ENCODE data around the gene CXCR3.
"Not testable (repeated sequence)": the region's sequence is repeated elsewhere in the genome, so short reads cannot be mapped to it uniquely, and the experiment has no call there.

Gene CXCR3

DNA sequence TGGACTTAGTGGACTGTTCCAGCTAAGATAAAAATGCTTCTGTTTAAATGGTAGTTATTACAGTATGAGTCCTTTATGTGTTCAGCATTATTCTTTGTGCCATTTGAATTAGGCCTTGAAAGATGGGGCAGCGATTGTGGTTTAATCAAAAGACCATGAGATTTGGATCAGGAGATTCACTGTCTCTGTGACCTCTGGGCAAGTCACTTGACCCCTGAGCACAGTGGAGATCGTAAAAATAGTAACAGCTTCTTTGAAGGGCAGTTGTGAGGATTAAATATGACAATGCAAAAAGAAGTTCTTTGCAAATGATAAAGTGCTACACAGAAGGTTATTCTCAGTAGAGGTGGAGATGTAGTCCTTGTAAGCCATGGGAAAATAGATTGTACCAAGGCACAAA, 10.8 kb downstream of the CXCR3 start:
- no peak for DNase-seq

DNA sequence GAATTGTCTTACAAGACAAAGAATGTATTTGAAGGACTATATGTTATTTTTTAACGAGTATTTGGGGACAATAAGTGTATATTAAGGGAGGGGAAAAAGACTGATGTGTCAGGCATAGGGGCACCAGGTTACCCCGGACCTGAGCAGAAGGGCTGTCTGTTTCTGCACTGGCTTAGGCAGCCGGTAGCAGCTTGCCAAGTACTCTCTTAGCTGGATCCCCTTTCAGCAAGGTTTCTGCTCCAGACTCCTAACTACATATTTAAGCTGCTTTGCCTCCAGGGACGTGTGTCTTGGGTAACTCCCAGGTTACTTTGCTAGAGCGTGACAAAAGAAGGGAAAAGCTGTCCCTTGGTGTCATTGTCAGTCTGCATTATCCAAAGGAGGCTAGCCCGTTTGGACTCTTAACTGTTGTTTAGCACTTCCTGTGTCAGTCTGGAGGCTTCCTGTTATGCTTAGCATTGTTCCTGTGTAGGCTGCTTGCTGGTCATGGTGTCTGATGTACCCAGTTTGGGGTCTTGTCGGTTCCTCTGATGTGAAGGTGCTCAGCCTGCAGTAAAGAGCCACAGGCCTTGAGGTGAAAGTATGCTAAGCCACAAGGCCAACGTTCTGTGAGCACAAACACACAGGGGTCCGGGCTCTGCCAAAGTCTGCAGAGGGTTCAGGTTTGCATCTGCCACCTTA, 11.6 kb downstream of the CXCR3 start:
- DNase-seq: no peak

DNA sequence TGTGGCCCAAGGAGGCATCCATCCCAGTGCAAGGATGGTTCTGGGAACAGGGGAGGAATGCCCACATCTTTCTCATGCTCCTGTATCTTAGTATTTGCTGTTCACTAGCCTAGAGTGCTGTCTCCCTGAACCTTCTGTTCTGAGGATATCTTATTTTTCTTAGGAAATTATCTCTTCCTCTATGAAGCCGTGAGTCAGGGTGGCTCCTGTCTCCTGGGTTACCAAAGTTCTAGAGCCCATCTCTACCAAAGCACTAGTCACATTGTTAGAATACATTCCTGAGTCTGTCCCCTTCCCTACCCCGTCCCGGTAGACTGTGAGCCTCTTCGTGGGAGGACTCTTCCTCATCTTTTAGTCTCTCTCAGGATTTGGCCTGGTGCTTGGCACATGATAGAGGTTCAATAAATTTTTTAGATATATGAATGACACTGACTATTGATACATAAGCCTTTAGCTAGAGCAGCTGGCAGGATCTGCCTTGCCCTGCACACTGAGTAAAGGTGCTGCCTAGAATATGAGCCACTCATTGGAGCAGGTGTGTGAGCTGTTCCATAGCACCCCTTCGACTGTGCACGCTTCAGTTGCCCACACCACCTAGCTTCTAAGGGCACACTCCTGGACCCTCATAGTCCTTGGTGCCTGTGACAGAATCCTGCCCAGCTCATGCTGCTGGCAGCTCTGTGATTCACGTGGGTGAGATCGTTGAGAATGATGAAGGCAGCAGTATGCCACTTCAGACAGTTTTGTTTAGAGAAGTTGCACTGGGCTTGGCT, 13.3 kb downstream of the CXCR3 start:
- DNase-seq: no peak

DNA sequence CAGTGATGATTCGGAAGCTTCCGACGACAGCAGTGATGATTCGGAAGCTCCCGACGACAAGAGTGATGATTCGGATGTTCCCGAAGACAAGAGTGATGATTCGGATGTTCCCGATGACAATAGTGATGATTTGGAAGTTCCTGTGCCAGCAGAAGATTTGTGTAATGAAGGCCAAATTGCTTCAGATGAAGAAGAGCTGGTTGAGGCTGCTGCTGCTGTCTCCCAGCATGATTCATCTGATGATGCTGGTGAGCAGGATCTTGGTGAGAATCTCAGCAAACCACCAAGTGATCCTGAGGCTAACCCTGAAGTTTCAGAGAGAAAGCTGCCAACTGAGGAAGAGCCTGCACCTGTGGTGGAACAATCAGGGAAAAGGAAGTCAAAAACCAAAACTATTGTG, 14.2 kb downstream of the CXCR3 start:
- DNase-seq: no peak

DNA sequence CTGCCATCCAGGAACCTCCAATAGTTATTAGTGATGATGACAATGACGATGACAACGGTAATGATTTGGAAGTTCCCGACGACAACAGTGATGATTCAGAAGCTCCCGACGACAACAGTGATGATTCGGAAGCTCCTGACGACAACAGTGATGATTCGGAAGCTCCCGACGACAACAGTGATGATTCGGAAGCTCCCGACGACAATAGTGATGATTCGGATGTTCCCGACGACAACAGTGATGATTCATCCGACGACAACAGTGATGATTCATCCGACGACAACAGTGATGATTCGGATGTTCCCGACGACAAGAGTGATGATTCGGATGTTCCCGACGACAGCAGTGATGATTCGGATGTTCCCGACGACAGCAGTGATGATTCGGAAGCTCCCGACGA, 14.7 kb downstream of the CXCR3 start:
- DNase-seq: no peak

DNA sequence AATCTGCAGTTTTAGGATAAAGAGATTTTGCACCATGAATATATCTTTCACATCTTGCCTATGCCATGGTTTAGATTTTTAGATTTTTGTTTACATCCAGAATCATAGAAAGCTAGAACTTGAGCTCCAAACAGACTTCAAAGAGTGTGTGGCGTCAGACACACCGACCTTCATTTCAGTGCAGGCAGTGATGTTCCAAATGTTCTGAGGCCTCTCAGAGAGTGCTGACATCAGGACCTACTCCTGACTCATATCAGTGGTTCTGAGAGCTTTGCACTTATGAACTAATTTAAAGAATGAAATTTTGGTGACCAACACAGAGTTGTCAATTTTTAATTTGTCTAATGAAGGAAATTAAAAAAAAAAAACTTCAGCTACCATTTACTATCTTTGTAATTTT, 18.3 kb downstream of the CXCR3 start:
- DNase-seq: no peak

DNA sequence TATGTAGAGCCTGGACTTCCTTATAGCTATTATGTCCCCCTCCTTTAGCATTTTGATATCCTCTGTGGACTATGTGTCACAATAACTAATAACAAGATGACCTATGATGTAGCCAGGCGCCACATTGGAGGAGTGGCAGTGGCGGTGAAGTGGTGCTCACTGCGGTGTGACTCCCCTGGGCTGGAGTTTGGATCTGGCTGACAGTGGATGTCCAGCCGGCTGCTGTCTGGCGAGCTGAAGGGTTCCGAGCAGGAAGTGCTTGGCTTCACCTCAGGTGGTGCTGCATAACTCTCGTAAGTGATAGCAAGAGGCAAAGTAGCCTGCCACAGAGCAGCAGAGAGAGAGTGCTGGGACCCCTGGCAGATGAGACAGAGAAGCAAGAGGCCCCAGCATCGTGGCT, 25.1 kb downstream of the CXCR3 start:
- DNase-seq: not testable (repeated sequence)

DNA sequence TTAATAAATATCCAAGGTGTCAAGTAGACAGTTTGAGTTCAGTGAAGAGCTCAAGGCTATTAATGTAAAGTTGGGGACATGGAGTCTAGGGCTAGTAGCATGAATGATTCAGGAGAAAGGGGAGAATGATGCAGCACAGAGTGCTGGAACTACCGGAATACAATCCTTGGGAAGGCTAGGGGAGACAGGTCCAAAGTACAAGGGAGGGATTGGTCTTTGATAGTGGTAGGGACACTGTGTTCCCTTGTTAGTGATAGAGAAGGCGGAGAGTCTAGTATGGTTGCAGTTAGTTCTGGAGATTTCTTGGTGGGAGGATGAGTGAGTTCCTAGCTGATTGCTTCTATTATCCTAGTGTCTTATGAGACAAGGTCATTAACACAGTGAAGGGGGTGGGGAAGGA, 31.4 kb downstream of the CXCR3 start:
- no peak for DNase-seq

DNA sequence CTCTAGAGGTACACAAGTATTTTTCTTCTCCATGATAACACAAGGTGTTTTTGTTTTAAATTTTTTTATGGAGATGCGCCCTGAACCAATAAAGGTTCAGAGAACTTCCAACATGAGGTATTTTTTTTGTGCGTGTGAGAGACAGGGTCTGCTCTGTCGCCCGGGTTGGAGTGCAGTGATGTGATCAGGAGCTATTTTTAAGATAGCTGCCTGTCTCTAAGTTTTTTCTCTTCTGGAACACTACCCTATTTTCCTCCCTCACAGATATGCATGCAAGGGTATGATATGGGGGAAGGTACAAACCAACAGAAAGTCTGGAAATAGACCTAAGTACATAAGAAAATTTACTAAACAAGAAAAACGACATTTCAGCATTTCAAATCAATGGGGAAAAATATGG, 37.1 kb downstream of the CXCR3 start:
- no peak for DNase-seq

DNA sequence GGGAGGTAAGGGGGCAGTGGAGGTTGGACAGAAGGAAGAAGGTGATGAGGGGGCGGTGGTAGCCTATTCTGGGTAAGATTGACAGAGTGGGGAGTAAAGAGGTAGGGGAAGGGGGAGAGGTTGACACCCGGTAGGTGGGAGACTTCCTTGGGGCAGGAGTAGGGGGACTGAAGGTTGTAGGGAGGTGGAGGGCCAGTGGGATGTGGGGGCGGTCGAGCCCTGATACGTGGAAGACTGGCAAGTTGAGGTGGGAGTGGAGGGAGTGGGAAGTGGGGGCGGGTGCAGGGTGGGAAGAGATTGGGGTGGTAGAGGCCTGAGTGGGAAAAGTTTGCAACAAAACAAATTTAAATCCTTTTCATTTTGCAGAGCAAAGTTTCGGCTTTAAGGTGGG, 38.3 kb downstream of the CXCR3 start:
- no peak for DNase-seq

DNA sequence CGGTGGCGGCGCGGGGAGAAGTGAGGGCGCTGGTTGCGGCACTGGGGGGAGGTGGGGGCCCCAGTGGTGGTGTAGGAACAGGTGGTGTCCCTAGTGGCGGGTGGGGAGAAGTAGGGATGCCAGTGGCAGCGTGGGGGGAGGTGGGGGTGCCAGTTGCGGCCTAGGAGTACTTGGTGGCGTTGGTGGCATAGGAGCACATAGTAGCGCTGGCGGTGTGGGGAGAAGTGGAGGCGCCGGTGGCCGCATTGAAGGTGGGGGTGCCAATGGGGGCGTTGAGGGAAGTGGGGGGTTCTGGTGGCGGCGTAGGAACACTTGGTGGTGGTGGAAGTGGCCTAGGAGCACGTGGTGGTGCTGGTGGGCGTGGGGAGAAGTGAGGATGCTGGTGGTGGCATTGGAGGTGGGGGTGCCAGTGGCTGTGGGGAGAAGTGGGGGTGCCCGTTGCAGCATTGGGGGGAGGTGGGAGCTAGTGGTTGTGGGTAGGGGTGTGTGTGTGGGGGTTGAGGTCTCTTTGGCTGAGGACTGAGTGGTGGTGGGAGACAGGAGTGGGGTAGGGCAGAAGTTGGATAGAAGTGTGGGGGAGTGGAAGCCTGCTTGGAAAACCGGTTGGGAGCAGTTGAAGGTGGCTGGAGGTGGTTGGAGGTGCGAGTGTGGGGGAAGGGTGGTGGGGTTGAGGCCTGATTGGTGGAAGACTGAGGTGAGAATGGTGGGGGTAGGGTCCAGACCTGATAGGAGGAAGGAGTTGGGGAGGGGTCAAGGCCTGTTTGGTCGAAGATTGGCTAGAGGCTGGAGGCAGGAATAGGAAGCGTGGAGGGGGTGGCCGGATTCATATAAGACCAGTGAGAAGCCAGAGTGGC, 38.9 kb downstream of the CXCR3 start:
- no peak for DNase-seq

DNA sequence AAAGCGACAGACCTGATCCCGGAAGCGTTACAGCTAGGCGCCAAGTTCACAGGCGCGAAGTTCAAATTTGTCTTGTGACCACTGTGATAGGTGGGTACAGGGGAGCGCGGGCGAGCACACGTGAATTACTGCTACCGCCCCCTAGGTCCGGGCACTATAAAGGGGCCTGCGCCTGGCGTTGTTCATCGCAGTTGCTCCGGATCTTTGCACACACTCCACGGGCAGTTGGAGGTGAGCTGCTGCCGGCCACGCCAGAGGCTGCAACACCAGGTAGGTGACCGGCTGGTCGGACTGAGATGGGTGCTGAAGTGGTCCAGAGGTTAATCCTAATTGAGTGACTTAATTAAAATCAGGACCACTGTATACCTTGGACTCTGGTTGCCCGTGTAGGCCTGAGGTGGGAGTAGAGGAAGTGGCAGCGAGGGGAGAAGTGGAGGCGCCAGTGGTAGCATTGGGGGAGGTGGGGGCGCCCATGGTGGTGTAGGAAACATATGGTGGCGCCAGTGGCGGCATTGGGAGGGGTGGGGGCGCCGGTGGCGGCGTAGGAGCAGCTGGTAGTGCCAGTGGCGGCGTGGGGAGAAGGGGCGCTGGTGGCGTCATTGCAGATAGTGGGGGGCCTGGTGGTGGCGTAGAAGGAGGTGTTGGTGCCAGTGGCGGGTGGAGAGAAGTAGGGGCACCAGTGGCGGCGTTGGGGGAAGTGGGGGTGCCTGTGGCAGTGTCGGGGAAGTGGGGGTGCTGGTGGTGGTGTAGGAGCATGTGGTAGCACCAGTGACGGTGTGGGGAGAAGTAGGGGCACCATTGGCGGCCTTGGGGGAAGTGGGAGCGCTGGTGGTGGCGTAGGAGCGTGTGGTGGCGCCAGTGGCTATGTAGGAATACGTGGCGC, 39.8 kb downstream of the CXCR3 start, which contains the start of gene GCNA:
TSS of gene GCNA (plus strand) at position 185 of the 883 bp plus-strand sequence. CDS start 2,385 bp downstream, outside the sequence.
- no peak for DNase-seq

DNA sequence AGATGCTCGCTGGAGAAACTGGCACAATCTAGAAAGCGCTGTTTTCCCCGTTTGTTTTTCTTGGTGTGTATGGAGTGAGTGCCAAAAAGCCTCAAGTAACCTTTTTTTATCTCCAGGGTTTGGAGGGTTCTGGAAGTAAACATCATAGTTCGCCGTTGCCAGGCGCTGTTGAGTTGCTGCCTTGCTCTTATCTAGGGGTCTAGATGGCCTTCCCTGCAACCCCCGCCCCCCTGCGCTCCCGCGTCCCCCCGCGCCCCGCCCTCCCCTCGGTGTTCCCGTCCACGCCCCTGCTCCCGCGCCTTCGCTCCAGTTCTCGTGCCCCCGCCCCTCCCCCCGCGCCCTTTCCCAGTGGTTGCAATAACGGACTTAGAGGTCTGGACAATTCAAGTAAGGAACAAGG, 40.6 kb downstream of the CXCR3 start:
- DNase-seq: no peak

DNA sequence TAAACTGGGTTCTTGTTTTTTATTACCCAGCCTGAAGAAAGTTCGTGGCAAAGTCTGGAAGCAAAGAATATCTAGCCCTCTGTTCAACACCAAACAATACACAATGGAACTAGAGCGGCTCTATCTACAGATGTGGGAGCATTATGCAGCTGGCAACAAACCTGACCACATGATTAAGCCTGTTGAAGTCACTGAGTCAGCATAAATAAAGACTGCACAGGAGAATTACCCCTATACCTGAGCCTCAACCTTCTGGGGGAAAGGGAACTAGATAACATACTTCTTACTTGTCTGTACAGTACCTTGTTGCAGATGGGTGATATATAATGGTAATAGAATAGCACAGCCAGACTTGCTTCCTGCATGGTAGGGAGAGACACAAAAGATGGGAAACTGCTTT, 44.7 kb downstream of the CXCR3 start:
- DNase-seq: no peak

DNA sequence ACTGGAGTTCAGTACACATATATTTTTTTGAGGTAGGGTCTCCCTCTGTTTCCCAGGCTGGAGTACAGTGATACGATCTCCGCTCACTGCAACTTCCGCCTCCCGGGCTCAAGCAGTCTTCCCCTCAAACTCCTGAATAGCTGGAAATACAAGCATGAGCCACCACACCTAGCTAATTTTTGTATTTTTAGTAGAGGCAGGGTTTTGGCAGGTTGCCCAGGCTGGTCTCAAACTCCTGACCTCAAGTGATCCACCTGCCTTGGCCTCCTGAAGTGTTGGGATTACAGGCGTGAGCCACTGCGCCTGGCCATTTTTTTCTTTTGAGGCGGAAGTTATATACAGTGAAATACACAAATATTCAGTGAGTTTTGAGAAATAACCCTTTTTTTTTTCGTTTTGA, 46.9 kb downstream of the CXCR3 start:
- DNase-seq: not testable (repeated sequence)
